ENCODE measurements around the gene ATRIP. TPM values are rescaled to one million over a fixed set of nuclear protein-coding genes. Genes with fewer than 3 reads are reported as not detected.
A peak's percentile ranks its signal among the peaks of the same experiment; 100 is the strongest.

Gene ATRIP
- total RNA-seq, 2 experiments from 2014 or later: 16.3 to 24.5 TPM

GRCh38 chr3:48431224-48432029 lies 15.1 kb upstream of the ATRIP start:
- Histone ChIP-seq H3K4me3 (ENCODE audit: low read depth, low read length, poor library complexity, severe bottlenecking) (no peak overlapping the region), H3K4me1 (ENCODE audit: insufficient read depth, low read length, poor library complexity, severe bottlenecking) (peaks cover 24% of the 10 kb centered on the region), H3K4me2 (ENCODE audit: low read length) (no peak overlapping the region), H3K79me2 (ENCODE audit: insufficient read depth, low read depth, low read length) (no peaks in the 10 kb centered on the region), H3K9me2 (ENCODE audit: insufficient read depth, low read length) (no peaks in the 10 kb centered on the region), H3K27ac (ENCODE audit: low read depth, low read length, poor library complexity, severe bottlenecking) (no peak overlapping the region), H3K36me3 (ENCODE audit: insufficient read depth, low read length) (peaks cover 38% of the 10 kb centered on the region; the same call in 1 of the 2 replicates), H2AFZ (ENCODE audit: low read length) (no peak overlapping the region), H4K20me1 (ENCODE audit: insufficient read depth, low read length) (peaks cover 7% of the 10 kb centered on the region; the same call in 1 of the 2 replicates), H3K9me3 (ENCODE audit: low read length) (no peaks in the 10 kb centered on the region)
- BruUV-seq (replicated peaks): no TSS peak
- DNase-seq (ENCODE audit: low spot score): no peak
- POLR2A ChIA-PET: interaction anchor here (1.2 kb wide), 1 partner anchor 125 kb away, joined by 3 read pairs; the partner anchor contains the start of gene PFKFB4
- intact Hi-C loops (cut with micrococcal nuclease; ENCODE audit: unreplicated experiment): loop anchor here (10.0 kb wide), 1 partner anchor 127 kb away; the partner anchor contains the start of gene NME6
- no peak for TF ChIP-seq CTCF (conservative IDR thresholded peaks at IDR 0.05; ENCODE audit: low read length)
- CTCF ChIA-PET (ENCODE audit: unreplicated experiment): no interaction called here

GRCh38 chr3:48432411-48433371 lies 13.8 kb upstream of the ATRIP start:
- TF ChIP-seq EZH2phosphoT487 (IDR thresholded peaks at IDR 0.05; ENCODE audit: borderline replicate concordance, low read depth, low read length) (no peak), CTCF (conservative IDR thresholded peaks at IDR 0.05; ENCODE audit: low read length) (peak; percentile 68)
- no peaks in the 10 kb centered on the region for H3K9me3 ChIP-seq (ENCODE audit: low read length)
- no peak overlapping the region for H3K27ac ChIP-seq (ENCODE audit: low read depth, low read length, poor library complexity, severe bottlenecking)
- H3K36me3 ChIP-seq (ENCODE audit: insufficient read depth, low read length): peaks cover 38% of the 10 kb centered on the region; the same call in 1 of the 2 replicates
- peak; percentile 21 for DNase-seq (ENCODE audit: low spot score)
- ChIA-PET POLR2A (interaction anchor here (1.2 to 1.4 kb wide), 2 partner anchors 15 to 124 kb away, joined by 3 read pairs; partner anchors contain the start of genes ATRIP and PFKFB4), CTCF (ENCODE audit: unreplicated experiment) (no interaction called here)
- H3K79me2 ChIP-seq (ENCODE audit: insufficient read depth, low read depth, low read length): no peaks in the 10 kb centered on the region
- no peak overlapping the region for H3K4me3 ChIP-seq (ENCODE audit: low read depth, low read length, poor library complexity, severe bottlenecking)
- peaks cover 36% of the 10 kb centered on the region for H3K4me1 ChIP-seq (ENCODE audit: insufficient read depth, low read length, poor library complexity, severe bottlenecking)
- H4K20me1 ChIP-seq (ENCODE audit: insufficient read depth, low read length): peaks cover 7% of the 10 kb centered on the region; the same call in 1 of the 2 replicates
- intact Hi-C loops (cut with micrococcal nuclease; ENCODE audit: unreplicated experiment): loop anchor here (10.0 kb wide), 1 partner anchor 128 kb away; the partner anchor contains the start of gene NME6
- H2AFZ ChIP-seq (ENCODE audit: low read length): no peak overlapping the region
- H3K9me2 ChIP-seq (ENCODE audit: insufficient read depth, low read length): no peaks in the 10 kb centered on the region
- H3K4me2 ChIP-seq (ENCODE audit: low read length): no peak overlapping the region
- BruUV-seq (replicated peaks): TSS peak; percentile 86

All from OCI-LY7 (cell line).